ENCODE results near the gene RAB36.

DNA sequence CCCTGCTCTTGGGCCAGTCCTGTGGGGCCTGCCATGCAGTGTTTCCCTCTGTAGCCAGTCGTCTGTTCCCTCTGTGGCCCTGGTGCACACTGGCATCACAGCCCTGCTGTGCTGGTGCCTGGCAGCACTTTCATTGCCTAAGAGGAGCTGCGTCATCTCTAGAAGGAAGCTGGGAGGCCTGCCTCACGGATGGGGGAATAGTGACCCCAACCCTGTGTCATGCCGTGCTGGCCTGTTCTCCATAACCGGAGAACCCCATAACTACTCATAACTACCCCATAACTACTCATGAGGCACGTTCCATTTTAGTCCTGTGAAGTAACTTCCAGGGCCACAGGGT is 14.0 kb downstream of the RAB36 start:
- TF ChIP-seq, protein P1, sequence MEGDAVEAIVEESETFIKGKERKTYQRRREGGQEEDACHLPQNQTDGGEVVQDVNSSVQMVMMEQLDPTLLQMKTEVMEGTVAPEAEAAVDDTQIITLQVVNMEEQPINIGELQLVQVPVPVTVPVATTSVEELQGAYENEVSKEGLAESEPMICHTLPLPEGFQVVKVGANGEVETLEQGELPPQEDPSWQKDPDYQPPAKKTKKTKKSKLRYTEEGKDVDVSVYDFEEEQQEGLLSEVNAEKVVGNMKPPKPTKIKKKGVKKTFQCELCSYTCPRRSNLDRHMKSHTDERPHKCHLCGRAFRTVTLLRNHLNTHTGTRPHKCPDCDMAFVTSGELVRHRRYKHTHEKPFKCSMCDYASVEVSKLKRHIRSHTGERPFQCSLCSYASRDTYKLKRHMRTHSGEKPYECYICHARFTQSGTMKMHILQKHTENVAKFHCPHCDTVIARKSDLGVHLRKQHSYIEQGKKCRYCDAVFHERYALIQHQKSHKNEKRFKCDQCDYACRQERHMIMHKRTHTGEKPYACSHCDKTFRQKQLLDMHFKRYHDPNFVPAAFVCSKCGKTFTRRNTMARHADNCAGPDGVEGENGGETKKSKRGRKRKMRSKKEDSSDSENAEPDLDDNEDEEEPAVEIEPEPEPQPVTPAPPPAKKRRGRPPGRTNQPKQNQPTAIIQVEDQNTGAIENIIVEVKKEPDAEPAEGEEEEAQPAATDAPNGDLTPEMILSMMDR (IDR thresholded peaks at IDR 0.05 in 8 of 11, conservative IDR thresholded peaks at IDR 0.05 in 3 of 11): no peak
- no peak for TF ChIP-seq POLR2A (IDR thresholded peaks at IDR 0.05)

Data from spleen (tissue), 7 donors.